GM12891 (cell line): ENCODE results near the gene SARS1.

Source experiments
- POLR2A ChIP-seq: IDR thresholded peaks from 2 replicates; pipeline ENCODE4 v1.6.1; 2011; ENCODE audit warnings: low read depth, low read length, control low read depth
- POLR2AphosphoS5 ChIP-seq: IDR thresholded peaks from 2 replicates; pipeline ENCODE4 v1.6.1; 2011; ENCODE audit warnings: low read depth, low read length, control low read depth
- POU2F2 ChIP-seq: IDR thresholded peaks from 2 replicates; pipeline ENCODE4 v1.6.1; 2011; ENCODE audit warnings: low read depth, mild to moderate bottlenecking, control low read depth, low read length, moderate library complexity
- SPI1 ChIP-seq: IDR thresholded peaks from 2 replicates; pipeline ENCODE4 v1.6.1; 2011; ENCODE audit warnings: low read depth, low read length, control low read depth
- TAF1 ChIP-seq: IDR thresholded peaks from 2 replicates; pipeline ENCODE4 v1.6.1; 2011; ENCODE audit warnings: low read depth, low read length, control low read depth

- TF ChIP-seq TAF1 (no peak), POLR2AphosphoS5 (no peak), POLR2A (no peak), SPI1 (no peak), POU2F2 (no peak)
Measured at GRCh38 chr1:109258481-109259466, 45.1 kb downstream of the SARS1 start.
